Stimulated activated CD8-positive, alpha-beta memory T cell treated with anti-CD3 and anti-CD28 coated beads, Interleukin-7, amount 100 ng/mL, for 48 hours (primary cell): ENCODE results near the gene GUCY1A1.

Experiments
- DNase-seq, 2 donors: peaks; one replicate each; pipeline ENCODE4 v3.0.0-alpha.2; 2020; ENCODE audit warnings: low read depth in 1 of 2; ENCODE audit errors: extremely low read depth in 1 of 2

The GUCY1A1 gene

DNA sequence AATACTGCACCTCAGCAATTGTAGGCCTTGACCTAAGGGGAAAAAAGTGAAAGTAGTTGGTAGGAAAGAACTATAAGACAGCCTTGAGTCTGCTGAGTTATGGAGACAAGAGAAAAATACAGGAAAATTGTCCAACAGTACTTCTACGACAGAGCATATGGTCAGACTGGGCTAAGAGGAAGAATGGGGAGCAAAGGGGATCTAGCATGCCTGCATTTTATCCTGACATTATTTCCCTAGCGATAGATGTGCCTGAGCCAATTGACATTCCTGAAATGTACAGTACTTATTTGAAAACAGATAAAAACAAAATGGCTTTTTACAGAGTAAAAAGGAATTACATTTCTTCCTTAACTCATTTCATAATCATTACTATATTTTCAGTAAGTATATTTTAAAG is 22.2 kb downstream of the GUCY1A1 start:
- no peak for DNase-seq

DNA sequence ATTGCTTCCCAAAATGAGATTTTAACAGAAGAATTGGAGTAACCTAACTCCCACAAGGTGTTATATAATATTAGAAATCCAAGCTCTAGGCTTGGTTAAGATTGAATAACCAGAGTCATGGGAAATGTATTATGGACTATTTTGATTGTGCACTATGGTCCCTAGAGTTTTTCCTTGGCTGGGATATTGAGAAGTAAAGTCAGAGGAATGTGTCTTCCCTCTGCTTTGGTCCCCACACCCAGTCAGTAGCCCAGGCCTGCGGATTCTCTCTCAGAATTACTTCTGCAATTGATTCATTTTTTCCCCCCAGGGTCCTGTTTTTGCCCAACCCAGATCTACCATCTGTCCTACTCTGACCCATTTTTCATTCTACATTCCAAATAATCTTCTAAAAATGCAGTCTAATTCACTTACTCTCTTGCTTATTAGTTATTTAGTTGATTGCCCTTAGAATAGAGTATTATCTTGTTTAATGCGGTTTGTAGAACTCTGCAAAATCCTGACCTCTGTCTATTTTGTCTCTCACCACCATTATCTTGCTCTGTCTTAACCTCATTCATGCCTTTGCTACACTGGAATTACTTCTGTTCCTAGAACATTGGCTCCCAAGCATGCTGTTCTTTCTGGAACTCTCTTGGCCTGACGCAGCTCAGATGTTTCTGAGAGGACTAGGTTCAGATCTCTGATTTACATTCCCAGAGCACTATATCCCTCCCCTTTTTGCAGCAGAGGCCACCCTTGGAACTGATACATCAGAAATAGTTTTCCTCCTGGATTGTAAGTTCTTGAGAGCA is 23.6 kb downstream of the GUCY1A1 start:
- no peak for DNase-seq

DNA sequence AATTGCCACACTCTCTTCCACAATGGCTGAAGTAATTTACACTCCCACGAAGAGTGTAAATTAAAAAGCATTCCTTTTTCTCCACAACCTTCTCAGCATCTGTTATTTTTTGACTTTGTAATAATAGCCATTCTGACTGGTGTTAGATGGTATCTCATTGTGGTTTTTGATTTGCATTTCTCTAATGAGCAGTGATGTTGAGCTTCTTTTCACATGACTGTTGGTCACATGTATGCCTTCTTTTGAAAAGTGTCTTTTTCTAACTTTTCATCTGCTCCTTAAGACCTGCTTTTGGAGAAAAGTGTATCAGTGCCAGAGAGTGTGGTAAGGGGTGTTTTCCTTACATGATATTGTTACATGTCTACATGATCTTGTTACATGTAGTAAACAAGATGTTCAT is 25.7 kb downstream of the GUCY1A1 start:
- DNase-seq = no peak

DNA sequence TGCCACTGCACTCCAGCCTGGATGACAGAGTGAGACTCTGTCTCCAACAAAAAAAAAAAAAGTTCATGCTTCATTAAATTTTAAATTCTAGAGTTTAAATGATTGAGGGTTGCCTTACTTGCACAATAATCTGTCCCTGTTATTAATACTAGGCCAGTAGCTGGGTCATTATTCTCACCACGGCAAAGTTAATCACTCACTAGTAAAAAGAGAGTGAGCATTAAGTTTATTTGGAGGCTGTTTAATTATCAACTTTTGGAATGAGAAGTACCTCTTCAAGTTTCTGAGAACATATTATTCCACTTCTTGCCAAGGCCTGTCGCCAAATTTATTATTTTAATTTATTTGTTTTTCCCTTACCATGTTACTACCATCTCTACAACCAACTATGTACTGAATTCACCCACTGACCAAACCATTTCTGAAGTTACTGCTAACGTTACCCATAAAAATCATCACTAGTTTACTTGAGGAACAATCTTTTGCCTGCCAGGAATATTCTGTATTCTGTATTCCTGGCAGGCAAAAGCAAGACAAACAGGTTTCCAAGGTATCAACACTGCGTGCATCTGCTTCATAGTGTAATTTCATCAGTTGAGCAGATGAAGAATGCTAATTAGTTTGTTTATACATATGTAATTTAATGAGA is 26.5 kb downstream of the GUCY1A1 start:
- no peak for DNase-seq

DNA sequence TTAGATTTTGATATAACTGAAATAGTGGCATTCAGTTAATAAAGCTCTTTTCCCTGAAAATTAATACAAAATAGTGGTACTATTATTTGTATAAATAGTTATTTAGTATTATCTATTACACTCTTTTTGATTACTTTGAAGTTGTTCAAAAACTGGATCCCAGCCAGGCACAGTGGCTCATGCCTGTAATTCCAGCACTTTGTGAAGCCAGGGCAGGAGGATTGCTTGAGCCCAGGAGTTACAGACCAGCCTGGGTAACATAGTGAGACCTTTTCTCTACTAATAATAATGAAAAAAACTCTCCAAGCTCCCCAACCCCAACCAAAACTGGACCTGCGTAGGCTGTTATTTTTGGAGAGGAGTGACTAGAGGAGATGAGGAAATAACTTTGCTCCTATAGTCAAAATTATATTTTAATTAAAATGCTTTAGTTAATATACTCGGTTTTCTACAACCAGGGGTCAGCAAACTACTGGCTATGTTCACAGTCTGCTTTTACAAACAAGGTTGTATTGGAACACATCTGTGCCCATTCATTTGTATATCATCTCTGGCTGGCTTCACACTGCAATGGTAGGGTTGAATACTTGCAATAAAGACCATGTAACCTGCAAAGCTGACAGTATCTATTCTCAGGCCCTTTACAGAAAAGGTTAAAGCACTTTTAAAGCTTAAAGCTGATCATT is 27.6 kb downstream of the GUCY1A1 start:
- DNase-seq = no peak

DNA sequence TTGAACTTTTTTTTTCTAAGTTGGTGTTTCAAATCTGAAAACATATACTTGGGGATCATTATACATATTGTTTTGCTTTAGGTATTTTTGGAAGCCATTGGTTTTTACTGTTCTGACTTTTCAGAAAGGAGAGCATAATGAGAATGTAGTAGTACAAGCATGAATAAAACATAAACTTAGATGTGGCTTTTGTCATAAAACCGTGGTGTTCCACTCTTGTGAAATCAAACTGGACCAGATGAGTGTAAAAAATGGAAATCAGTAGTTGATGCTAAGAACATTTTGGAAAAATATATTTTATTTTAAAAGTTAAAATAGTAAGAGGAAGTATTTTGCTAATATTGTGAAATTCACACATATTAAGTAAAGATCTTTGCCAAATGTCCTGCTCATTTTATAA is 29.6 kb downstream of the GUCY1A1 start:
- no peak for DNase-seq

DNA sequence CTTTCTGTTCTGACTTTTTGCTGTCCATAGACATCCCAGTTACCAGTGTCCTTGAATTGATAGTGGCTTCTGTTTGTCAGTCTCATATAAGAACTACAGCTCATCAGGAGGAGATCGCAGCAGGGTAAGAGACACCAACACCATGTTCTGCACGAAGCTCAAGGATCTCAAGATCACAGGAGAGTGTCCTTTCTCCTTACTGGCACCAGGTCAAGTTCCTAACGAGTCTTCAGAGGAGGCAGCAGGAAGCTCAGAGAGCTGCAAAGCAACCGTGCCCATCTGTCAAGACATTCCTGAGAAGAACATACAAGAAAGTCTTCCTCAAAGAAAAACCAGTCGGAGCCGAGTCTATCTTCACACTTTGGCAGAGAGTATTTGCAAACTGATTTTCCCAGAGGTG is 30.1 kb downstream of the GUCY1A1 start:
- DNase-seq = no peak

DNA sequence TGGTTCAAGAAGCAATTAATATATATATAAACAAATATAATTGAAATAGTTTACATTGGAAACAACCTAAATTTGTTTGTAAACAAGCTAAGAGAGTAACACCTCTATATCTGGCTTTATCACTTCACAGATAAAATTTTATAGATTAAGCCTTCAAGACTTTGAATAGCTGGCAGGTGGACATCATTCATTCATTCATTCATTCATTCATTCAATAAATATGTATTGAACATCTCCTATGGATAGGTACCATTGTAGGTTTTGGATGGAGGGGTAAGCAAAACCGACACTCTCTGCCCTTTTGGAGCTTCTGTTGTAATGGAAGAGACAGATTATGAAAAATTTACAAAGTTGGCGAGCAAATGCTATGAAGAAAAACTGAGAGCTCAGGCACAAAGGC is 35.2 kb downstream of the GUCY1A1 start:
- no peak for DNase-seq

DNA sequence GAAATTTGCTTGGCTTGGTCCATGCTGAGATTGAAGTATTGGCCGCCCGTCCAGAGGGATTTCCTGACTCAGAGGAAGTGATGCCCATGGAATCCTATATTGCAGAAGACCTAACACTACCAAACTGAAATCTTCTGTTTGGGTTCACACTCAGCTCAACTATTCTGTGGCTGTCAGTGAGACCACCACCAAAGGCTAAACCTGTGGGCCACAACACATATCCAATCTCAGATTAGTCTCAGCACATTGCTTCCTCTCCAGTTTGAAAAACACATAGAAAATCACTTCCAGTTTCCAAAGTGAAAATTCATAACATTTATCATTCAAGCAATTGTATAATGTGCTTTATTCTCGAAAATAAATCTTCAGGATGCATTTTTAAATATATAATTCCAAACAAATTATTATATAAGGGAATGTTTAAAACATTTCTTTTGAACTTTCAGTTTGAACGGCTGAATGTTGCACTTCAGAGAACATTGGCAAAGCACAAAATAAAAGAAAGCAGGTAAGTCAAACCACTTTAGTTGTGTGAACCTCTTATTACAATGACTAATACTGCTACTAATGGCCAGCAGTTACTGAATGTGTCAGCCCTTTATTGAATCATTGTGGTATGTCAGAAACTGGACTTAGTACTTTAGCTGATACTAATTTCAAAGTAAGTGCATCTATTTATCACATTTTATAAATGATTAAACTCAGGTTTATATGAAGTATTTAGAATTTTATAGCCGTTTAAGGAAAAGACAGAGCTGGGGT is 37.0 kb downstream of the GUCY1A1 start:
- DNase-seq = no peak

DNA sequence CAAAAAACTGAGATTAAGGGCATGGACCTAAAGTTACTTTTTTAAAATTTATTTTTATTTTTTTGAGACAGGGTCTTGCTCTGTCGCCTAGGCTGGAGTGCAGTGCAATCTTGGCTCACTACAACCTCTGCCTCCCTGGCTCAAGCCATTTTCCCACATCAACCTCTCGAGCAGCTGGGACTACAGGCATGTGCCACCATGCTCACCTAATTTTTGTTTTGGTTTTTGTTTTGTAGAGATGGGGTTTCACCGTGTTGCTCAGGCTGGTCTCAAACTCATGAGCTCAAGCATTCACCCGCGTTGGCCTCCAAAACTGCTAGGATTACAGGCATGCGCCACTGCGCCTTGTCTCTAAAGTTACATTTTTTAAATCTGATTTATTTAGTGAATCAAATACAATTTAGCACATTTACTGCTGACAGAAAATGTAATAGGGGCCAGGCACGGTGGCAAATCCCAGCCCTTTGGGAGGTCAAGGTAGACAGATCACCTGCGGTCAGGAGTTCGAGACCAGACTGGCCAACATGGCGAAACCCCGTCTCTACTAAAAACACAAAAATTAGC is 38.3 kb downstream of the GUCY1A1 start:
- no peak for DNase-seq

DNA sequence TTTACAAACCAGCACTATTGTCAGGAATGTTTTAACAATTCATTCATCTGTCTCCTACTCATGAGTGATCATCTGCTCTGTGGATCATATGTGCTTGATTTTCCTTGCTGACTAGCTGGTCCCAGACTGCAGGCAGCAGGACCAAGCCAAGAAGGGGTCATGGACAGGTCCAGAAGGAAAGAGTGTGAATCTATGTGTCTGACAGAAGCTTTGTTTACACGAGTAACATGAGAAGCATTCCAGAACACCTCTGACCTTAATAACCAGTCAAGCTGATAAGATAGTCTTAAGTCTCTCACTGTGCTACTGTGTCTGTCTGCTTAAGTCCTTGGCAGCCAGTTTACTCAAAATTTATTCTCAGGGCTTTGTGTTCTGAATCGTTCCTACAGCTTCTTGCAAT is 39.0 kb downstream of the GUCY1A1 start:
- no peak for DNase-seq

DNA sequence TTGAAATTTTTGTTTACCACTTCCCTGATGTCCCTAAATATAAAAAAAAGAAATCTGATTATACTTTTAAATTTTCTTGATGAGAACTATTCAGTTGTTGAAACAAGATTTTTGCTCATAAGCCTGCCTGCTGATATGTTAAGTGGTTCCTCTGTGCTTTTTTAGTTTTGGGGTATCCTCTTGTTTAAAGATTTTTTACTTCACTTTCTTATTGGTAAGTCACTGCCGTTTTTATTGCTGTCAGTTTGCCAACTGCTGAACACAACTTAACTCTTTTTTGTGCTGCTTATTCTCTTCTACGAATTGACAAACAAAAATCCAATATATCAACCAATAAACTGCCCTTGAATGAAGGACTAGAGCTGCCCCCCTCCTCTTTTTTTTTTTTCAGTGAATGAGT is 39.5 kb downstream of the GUCY1A1 start:
- no peak for DNase-seq

DNA sequence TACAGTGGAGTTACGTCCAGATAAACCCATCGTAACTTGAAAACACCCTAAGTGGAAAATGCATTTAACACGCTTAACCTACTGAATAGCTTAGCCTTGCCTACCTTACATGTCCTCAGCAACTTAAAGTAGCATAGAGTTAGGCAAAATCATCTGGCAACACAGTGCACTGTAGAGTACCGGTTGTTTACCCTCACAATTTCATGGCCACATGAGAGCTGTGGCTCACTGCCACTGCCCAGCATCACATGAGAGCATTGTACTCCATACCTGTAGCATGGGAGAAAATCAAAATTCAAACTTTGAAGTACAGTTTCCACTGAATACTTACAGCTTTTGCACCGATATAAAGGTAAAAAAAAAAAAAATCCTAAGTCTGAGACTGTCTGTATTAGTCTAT is 40.6 kb downstream of the GUCY1A1 start:
- no peak for DNase-seq

DNA sequence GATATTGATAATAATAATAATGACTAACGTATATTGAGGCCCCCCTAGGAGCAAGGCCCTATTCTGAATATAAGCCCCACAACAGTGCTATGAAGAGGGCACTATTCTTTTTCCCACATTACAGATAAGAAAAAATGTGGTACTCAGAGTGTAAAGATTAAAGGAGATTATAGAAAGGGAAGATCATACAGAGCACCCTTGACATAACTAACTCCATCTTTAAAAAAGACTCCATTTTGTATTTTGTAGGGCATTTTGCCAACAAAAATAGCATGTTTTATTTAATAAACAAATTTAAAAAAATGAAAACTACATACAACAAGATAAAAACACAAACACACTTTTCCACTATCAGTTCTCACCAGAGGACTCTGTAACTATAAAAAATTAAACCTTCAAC is 42.1 kb downstream of the GUCY1A1 start:
- no peak for DNase-seq

DNA sequence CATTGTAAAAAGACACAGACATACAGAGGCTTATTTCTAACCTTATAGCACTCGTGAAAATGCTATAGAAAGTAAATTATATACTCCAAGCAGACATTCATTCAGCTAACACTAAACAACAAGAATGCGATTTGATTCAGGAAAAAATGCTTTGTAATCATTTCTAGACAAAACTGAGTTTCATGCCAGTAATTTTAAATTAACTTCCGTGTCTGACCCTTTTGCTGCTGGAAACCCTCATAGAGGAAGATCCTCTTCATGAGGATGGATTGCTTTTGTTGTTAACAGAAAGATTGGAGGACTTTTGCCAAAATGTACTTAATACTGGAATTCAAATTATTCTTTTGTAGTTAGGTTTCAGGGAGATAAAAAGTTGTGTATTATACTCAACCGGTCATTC is 43.3 kb downstream of the GUCY1A1 start:
- no peak for DNase-seq

DNA sequence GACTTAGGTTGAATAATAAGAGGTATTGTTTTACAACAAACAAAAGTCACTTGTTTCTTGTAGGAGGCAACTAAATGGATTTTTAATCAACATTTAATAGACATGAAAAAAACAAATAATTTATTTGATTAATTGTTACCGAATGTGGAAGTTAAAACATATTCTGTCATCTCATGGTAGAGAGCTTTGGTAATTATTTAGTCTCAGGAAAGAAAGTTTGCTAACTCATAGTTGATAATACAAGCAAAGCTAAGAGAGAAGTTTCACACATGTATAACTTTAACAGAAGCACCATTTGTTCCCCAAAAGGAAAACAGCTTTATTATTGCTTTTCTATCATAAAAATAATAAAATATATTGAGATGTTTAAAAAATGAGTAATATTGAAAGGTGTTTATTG is 44.9 kb downstream of the GUCY1A1 start:
- DNase-seq = no peak

DNA sequence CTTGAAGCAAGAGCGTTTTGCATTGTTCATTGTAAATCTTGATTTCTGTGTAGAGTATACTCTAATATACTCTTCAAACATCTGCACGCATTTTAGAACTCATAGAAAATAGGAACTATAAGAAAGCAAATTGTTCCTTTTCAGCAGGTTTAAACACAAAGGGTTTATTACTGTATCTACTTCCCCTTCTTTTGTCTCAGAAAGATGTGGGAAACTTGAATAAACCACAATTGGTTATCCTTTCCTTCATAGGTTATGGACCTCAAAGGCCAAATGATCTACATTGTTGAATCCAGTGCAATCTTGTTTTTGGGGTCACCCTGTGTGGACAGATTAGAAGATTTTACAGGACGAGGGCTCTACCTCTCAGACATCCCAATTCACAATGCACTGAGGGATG is 46.2 kb downstream of the GUCY1A1 start:
- no peak for DNase-seq

DNA sequence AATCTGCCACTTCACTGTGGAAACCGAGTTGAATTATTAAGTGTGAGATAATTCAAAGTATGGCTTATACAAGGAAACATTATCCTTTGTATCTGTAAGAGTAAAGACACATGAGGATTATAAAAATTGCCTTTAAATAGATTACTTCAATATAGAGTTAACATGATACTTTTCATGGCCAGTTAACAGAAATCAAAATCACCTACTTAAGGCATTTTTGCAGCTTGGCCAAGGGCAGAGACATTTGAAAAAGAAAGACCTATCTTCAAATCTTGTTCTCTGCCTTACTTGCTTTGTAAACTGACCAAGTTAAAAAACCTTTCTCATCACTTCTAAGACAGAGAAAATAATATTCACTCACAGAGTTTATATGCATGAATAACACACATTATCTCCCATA is 47.3 kb downstream of the GUCY1A1 start:
- DNase-seq = no peak

DNA sequence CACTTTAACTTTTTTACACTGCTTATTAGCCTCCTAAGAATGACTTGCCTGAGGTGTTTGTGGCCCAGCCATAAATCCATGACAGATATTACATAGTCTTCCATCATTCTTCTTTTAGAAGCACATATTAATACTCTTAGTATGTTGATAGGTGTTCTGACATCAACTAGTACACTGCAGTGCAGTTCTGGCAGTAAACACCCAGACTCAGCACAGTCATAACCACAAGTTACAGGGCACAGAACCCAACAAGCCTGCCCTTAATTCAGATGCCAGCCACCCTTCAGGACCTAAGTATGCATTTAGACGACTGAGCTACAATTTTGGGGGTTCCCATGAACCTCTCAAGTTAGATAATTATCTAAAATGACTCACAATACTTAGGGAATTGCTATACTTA is 55.7 kb downstream of the GUCY1A1 start:
- DNase-seq = no peak

DNA sequence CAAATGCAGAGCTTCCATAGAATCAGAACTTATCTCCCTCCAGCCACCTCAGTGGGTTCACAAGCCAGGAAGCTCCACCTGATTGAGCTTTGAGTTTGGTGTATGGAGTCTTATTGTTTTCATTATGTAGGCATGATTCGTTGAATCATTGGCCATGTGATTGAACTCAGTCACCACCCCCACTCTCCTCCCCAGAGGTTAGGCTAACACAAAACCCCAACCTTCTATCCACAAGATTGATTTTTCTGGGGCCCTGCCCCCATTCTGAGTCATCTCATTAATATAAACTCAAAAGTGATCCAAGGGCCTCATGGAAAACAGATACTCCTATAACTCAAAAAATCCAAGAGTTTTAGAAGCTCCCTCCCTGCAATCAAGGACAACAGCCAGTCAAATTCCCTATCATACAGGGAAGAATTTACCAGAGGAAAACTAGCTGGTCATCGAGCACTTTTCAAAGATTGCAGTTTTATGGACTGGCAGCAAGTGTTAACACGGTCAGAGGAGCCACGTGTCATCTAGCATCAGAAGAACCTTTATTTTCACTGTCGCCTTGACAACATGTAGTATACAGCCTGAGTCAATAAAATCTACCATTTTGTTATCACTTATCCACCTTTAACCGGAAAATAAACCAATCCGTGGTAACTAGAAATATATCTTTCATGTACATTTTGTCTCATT is 56.3 kb downstream of the GUCY1A1 start:
- DNase-seq = no peak

DNA sequence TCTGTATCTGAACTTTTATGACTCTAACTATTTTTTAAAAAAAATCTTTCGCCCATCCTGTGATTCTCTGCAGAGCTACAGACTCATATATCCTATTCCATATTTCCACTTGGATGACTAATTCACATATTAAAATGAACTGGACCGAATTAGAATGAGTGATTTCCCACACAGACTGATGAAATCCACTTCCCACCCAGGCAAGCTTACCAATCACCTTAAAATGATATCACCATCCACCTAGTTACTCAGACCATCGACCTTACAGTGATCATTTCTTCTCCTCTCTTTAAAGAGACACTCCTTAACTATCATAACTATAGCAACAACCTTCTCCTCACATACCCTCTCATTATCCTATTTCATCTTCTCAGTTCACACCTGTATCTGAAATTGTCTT is 58.1 kb downstream of the GUCY1A1 start:
- DNase-seq = no peak
